HG02870 (cell line): Measurements from ENCODE around the gene ZFP36.
A peak's percentile ranks its signal among the peaks of the same experiment; 100 is the strongest.

ENCODE experiments used
- ATAC-seq: cut with Tn5 transposase; IDR thresholded peaks from one replicate; pipeline ENCODE4 v1.9.1; 2021; ENCODE audit warnings: mild to moderate bottlenecking, moderate library complexity; ENCODE audit not compliant: unreplicated experiment

ZFP36 gene

GRCh38 chr19:39403331-39404312 is 3.0 kb upstream of the ZFP36 start:
- ATAC-seq, result no peak

- ATAC-seq, result no peak
Measured at GRCh38 chr19:39405261-39405957, 1.2 kb upstream of the ZFP36 start.

- no peak for ATAC-seq
Measured at GRCh38 chr19:39405958-39406655, 540 bp upstream of the ZFP36 start.

GRCh38 chr19:39407410-39407659 is 688 bp downstream of the ZFP36 start:
- ATAC-seq, result no peak

GRCh38 chr19:39407660-39408391 is 1.2 kb downstream of the ZFP36 start:
- no peak for ATAC-seq

- ATAC-seq, result no peak
Measured at GRCh38 chr19:39408392-39409207, 2.0 kb downstream of the ZFP36 start.

GRCh38 chr19:39409208-39410016 is 2.8 kb downstream of the ZFP36 start:
- ATAC-seq, result no peak

GRCh38 chr19:39410017-39410830 is 3.6 kb downstream of the ZFP36 start:
- no peak for ATAC-seq

- no peak for ATAC-seq
Measured at GRCh38 chr19:39410831-39411080, 4.1 kb downstream of the ZFP36 start.

GRCh38 chr19:39411081-39411831 is 4.6 kb downstream of the ZFP36 start:
- ATAC-seq, result no peak

GRCh38 chr19:39411832-39412099 is 5.1 kb downstream of the ZFP36 start:
- ATAC-seq, result peak; percentile 25

- ATAC-seq, result peak; percentile 55
Measured at GRCh38 chr19:39412100-39412866, 5.6 kb downstream of the ZFP36 start, which contains the start of gene PLEKHG2. Gene PLEKHG2, plus strand, starts transcription at chr19:39412669. Its CDS starts 1,418 bp downstream, at chr19:39414087.

- ATAC-seq, result no peak
Measured at GRCh38 chr19:39412867-39413271, 6.2 kb downstream of the ZFP36 start.

GRCh38 chr19:39413272-39413910 is 6.7 kb downstream of the ZFP36 start:
- ATAC-seq, result no peak

- no peak for ATAC-seq
Measured at GRCh38 chr19:39413911-39414608, 7.4 kb downstream of the ZFP36 start.
